Suprapubic skin (tissue), 4 donors: ENCODE results near the gene RB1. TPM values are rescaled to one million over a fixed set of nuclear protein-coding genes. Genes with fewer than 3 reads are reported as not detected.
"Not testable (repeated sequence)": the region's sequence is repeated elsewhere in the genome, so short reads cannot be mapped to it uniquely, and the experiment has no call there.

Experiments used
- DNase-seq, 2 donors: peaks; one replicate each; pipeline ENCODE4 v3.0.0-alpha.2; 2019; ENCODE audit warnings: low spot score in 2 of 2
- H3K27ac ChIP-seq: fragments of 200-600 bp; sonication (generic); one replicate; pipeline ENCODE4 v1.5.1; 2019
- H3K27me3 ChIP-seq: fragments of 200-600 bp; sonication (generic); one replicate; pipeline ENCODE4 v1.5.1; 2019
- H3K36me3 ChIP-seq: fragments of 200-600 bp; sonication (generic); one replicate; pipeline ENCODE4 v1.5.1; 2019
- H3K4me1 ChIP-seq: fragments of 200-600 bp; sonication (generic); one replicate; pipeline ENCODE4 v1.5.1; 2019
- H3K4me3 ChIP-seq: fragments of 200-600 bp; sonication (generic); one replicate; pipeline ENCODE4 v1.5.1; 2019; ENCODE audit warnings: mild to moderate bottlenecking
- H3K9me3 ChIP-seq: fragments of 200-600 bp; sonication (generic); one replicate; pipeline ENCODE4 v1.5.1; 2019
- EP300 ChIP-seq: sonication (generic); formaldehyde crosslinking; IDR thresholded peaks from one replicate; pipeline ENCODE4 v1.6.1; 2017; ENCODE audit warnings: antibody characterized with exemption
- POLR2A ChIP-seq, 2 donors: fragments of 450-650 bp; IDR thresholded peaks; one replicate each; pipeline ENCODE4 v1.6.1; 2017; ENCODE audit warnings: antibody characterized with exemption in 2 of 2, mild to moderate bottlenecking in 2 of 2, moderate library complexity in 2 of 2
- POLR2AphosphoS5 ChIP-seq, 3 donors: sonication (generic); formaldehyde crosslinking; IDR thresholded peaks; one replicate each; pipeline ENCODE4 v1.6.1; 2017; ENCODE audit warnings: antibody characterized with exemption in 3 of 3
- WGBS: methylation state at CpG from one replicate; pipeline ENCODE4 v1.1.5; 2018; 5-methylcytosine and 5-hydroxymethylcytosine counted together
- total RNA-seq, 4 donors: library from RNA; depleted of rRNA; stranded (reverse); fragments of >200 nt; gene quantifications; one replicate each; pipeline ENCODE4 v1.1.0, GENCODE V29; 2016
- TF ChIP-seq, protein P1 (sequence below), 2 donors: fragments of 200-600 bp in 1 of 2; fragments of 450-650 bp in 1 of 2; sonication (generic) in 1 of 2; IDR thresholded peaks; one replicate each; pipeline ENCODE4 v1.5.1; 2016 to 2019; ENCODE audit warnings: antibody characterized with exemption in 2 of 2, mild to moderate bottlenecking in 1 of 2, moderate library complexity in 1 of 2

RB1 gene
- total RNA-seq, 4 donors from 2014 or later: 18.0 to 31.5 (median 20.7) TPM

DNA sequence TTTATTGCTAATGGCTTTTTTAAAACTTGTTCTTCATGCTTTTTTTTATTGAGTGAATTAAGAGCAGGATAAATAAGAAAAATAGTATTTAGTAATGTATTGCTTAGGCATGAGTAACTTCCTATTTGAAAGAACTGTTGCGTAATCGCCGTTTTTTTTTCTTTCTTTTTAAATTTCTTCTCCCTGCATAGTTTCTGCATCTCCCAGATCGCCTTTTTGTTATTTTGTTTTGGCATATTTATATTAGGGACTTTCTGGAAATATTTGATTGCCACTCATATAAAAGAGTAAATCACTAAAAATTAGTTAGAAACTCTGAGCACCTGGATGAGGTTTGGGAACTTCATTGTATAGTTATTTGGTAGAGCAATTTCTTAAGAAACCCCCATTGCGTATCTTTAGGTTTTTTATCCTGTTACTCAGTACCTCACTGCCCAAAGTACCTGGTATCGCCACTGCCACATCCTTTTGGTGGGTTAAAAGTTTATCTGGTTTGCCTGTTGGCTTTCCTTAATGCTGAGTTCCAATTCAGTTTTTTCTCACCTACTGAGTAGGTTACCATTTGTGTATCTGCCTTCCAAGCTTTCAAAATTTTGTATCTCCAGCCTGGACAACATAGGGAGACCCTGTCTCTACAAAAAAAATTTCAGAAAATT is 145.5 kb downstream of the RB1 start:
- DNase-seq: no peak
- Histone ChIP-seq H3K27ac (peak overlapping the region; percentile 8), H3K9me3 (peaks cover 8% of the 10 kb centered on the region), H3K4me3 (no peak overlapping the region), H3K36me3 (peaks cover 5% of the 10 kb centered on the region), H3K4me1 (peaks cover 14% of the 10 kb centered on the region), H3K27me3 (no peaks in the 10 kb centered on the region)
- TF ChIP-seq, protein P1, sequence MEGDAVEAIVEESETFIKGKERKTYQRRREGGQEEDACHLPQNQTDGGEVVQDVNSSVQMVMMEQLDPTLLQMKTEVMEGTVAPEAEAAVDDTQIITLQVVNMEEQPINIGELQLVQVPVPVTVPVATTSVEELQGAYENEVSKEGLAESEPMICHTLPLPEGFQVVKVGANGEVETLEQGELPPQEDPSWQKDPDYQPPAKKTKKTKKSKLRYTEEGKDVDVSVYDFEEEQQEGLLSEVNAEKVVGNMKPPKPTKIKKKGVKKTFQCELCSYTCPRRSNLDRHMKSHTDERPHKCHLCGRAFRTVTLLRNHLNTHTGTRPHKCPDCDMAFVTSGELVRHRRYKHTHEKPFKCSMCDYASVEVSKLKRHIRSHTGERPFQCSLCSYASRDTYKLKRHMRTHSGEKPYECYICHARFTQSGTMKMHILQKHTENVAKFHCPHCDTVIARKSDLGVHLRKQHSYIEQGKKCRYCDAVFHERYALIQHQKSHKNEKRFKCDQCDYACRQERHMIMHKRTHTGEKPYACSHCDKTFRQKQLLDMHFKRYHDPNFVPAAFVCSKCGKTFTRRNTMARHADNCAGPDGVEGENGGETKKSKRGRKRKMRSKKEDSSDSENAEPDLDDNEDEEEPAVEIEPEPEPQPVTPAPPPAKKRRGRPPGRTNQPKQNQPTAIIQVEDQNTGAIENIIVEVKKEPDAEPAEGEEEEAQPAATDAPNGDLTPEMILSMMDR (IDR thresholded peaks at IDR 0.05): no peak
- TF ChIP-seq POLR2AphosphoS5 (IDR thresholded peaks at IDR 0.05): no peak
- no peak for TF ChIP-seq EP300
- no peak for TF ChIP-seq POLR2A (IDR thresholded peaks at IDR 0.05)
- WGBS: 23% methylated on average over 6 of the region's 6 CpGs

DNA sequence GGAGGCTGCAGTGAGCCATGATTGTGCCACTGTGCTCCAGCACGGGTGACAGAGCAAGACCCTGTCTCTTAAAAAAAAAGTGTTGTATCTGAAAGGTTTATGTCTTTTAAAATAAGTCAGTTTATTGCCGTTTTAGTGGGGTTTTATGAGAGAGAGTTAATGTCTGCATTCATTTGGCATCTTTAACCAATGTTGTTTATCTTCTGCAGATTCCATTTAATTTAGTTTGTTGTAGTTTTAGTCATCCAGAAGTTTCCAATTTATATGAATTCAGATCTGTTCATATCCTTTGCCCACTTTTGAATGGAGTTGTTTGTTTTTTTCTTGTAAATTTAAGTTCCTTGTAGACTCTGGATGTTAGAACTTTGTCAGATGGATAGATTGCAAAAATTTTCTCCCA is 146.1 kb downstream of the RB1 start:
- H3K4me3 ChIP-seq: no peak overlapping the region
- peaks cover 8% of the 10 kb centered on the region for H3K9me3 ChIP-seq
- 65% methylated on average over 2 of the region's 2 CpGs for WGBS
- no peak overlapping the region for H3K27ac ChIP-seq
- peaks cover 14% of the 10 kb centered on the region for H3K4me1 ChIP-seq
- DNase-seq: no peak
- TF ChIP-seq POLR2AphosphoS5 (IDR thresholded peaks at IDR 0.05) (no peak), EP300 (no peak), POLR2A (IDR thresholded peaks at IDR 0.05) (no peak)
- TF ChIP-seq, protein P1 (IDR thresholded peaks at IDR 0.05): no peak
- no peaks in the 10 kb centered on the region for H3K27me3 ChIP-seq
- peaks cover 5% of the 10 kb centered on the region for H3K36me3 ChIP-seq

DNA sequence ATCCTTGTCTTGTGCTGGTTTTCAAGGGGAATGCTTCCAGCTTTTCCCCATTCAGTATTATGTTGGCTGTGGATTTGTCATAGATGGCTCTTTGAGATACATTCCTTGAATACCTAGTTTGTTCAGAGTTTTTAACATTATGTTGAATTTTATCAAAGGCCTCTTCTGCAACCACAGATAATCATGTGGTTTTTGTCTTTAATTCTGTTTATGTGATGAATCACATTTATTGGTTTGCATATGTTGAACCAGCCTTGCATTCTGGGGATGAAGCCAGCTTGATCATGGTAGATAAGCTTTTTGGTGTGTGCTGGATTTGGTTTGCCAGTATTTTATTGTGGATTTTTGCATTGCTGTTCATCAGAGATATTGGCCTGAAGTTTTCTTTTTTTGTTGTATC is 147.6 kb downstream of the RB1 start:
- not testable (repeated sequence) for H3K27ac ChIP-seq, H3K4me3 ChIP-seq, H3K27me3 ChIP-seq, H3K36me3 ChIP-seq, H3K9me3 ChIP-seq, DNase-seq
- peaks cover 14% of the 10 kb centered on the region for H3K4me1 ChIP-seq

DNA sequence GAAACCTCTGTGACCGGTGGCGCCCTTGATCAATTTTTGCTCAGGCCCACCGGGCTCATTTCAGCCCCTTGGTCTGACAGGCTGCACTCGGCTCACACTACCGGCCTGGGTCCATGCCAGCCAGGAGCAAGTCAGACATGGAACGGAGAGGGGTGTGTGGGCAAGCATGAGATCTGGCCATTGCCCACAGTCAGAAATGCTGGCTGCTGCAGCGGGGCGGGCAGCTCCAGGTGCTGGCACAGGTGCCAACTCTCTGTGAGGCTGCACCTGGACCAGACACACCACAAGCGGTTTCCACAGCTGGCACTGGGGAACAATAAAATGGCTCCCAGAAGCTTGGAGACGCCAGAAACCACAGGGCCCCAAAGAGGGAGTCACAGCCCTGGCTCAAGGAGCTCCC is 153.0 kb downstream of the RB1 start:
- Histone ChIP-seq H3K9me3 (no peaks in the 10 kb centered on the region), H3K4me3 (no peak overlapping the region), H3K27ac (no peak overlapping the region), H3K27me3 (no peaks in the 10 kb centered on the region), H3K4me1 (no peaks in the 10 kb centered on the region), H3K36me3 (peaks cover 41% of the 10 kb centered on the region)
- no peak for DNase-seq
- no peak for TF ChIP-seq EP300
- TF ChIP-seq POLR2AphosphoS5 (IDR thresholded peaks at IDR 0.05): no peak
- no peak for TF ChIP-seq POLR2A (IDR thresholded peaks at IDR 0.05)
- TF ChIP-seq, protein P1 (IDR thresholded peaks at IDR 0.05): no peak
- WGBS: 94% methylated on average over 8 of the region's 10 CpGs

GRCh38 chr13:48457578-48458242 is 154.2 kb downstream of the RB1 start:
- H3K27me3 ChIP-seq: no peaks in the 10 kb centered on the region
- H3K36me3 ChIP-seq: peaks cover 47% of the 10 kb centered on the region
- no peaks in the 10 kb centered on the region for H3K4me1 ChIP-seq
- no peaks in the 10 kb centered on the region for H3K9me3 ChIP-seq
- H3K27ac ChIP-seq: no peak overlapping the region
- DNase-seq: no peak
- no peak overlapping the region for H3K4me3 ChIP-seq
- 92% methylated on average over 5 of the region's 28 CpGs for WGBS
- TF ChIP-seq POLR2A (IDR thresholded peaks at IDR 0.05): no peak
- TF ChIP-seq, protein P1 (IDR thresholded peaks at IDR 0.05): no peak
- TF ChIP-seq EP300: no peak
- TF ChIP-seq POLR2AphosphoS5 (IDR thresholded peaks at IDR 0.05): no peak
